ENCODE measurements around the gene DGKQ.
A peak's percentile ranks its signal among the peaks of the same experiment; 100 is the strongest.

DGKQ gene

DNA sequence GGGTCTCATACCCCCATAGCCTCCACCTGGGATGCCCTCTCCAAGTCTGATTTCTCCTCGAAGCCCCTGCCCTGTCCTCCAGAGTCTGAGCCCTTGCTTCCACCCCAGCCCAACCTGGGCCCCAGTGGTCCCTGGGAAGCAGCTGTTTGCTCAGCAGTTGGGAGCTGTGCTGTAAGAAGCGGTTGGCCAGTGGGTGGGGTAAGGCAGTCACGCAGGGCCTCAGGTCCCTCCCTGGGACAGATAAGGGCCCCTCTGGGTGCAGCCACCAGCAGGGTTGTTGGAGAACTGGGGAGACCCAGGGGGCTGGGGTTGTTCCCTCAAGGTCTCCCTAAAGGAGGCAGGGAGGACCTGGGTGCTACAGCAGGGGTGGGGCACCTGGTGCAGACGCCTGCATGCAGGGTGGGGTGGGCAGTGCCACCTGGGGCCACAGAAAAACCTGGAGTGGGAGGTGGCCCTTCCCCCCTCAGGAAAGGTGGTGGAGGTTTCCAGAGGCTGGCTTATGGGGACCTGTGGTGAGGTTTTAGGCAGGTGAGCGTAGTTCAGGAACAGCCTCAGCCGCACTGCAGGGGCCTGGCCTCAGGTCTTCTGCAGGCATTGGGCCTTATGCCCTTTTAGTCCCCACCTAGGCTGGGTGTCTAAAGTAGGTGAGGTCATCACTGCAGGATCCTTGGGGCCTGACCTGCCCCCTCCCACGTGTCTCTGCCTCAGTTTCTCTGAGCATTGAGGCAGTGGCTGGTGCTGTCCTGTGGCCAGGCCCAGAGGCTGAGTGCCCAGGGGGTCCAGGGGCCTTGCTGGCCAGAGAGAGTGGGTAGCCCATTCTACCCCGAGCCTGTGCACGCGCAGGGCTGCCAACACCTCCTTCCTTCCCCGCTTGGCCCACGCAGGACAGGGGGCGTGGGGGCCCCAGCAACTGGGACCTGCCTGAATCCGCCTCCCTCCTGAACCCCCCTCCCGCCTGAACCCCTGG, 22.9 kb upstream of the DGKQ start:
- Histone ChIP-seq H3K79me1 (replicated peaks; ENCODE audit: low read length, poor library complexity, severe bottlenecking) (peaks cover 4% of the 10 kb centered on the region), H3K23ac (ENCODE audit: low read length in 2 of 2) (no peak overlapping the region), H3K27ac (ENCODE audit: low read length, poor library complexity, severe bottlenecking) (no peak overlapping the region), H3K36me3 (ENCODE audit: control insufficient read depth in 1 of 2, insufficient read depth in 2 of 2, low read depth in 1 of 2, low read length in 2 of 2) (peaks cover 2 to 10% of the 10 kb centered on the region in 2 experiments), H3K27me3 (ENCODE audit: control insufficient read depth in 1 of 2, insufficient read depth in 1 of 2, low read length in 2 of 2) (peaks cover 41 to 46% of the 10 kb centered on the region in 2 experiments), H3K18ac (ENCODE audit: low read depth in 1 of 2, low read length in 2 of 2) (no peak overlapping the region), H4K8ac (ENCODE audit: low read length) (no peak overlapping the region), H3K4me1 (ENCODE audit: control insufficient read depth, insufficient read depth, low read depth, low read length) (peaks cover 33% of the 10 kb centered on the region), H2BK15ac (ENCODE audit: low read depth, poor library complexity, severe bottlenecking) (no peak overlapping the region), H3K14ac (ENCODE audit: low read length in 2 of 2) (peak overlapping the region in 1 of 2 experiments; percentile 18), H2AK5ac (ENCODE audit: low read length, severe bottlenecking) (no peak overlapping the region), H3K4me2 (ENCODE audit: low read length, poor library complexity, severe bottlenecking) (no peak overlapping the region), H3K4ac (ENCODE audit: low read depth in 1 of 2, low read length in 2 of 2) (no peak overlapping the region), H2BK5ac (ENCODE audit: low read depth, low read length, poor library complexity, severe bottlenecking) (no peak overlapping the region), H3K9ac (ENCODE audit: low read length) (no peak overlapping the region), H4K91ac (ENCODE audit: low read length) (no peak overlapping the region), H3K4me3 (ENCODE audit: insufficient read depth in 1 of 2, low read depth in 1 of 2, low read length in 2 of 2) (no peak overlapping the region), H2AFZ (ENCODE audit: low read depth, low read length) (no peak overlapping the region), H3K9me3 (ENCODE audit: control insufficient read depth, low read length) (no peaks in the 10 kb centered on the region), H2BK120ac (ENCODE audit: low read depth, low read length) (no peak overlapping the region), H2BK12ac (ENCODE audit: low read length in 2 of 2) (no peak overlapping the region)
- no peak for DNase-seq
- 71% methylated on average over 15 of the region's 15 CpGs for WGBS

DNA sequence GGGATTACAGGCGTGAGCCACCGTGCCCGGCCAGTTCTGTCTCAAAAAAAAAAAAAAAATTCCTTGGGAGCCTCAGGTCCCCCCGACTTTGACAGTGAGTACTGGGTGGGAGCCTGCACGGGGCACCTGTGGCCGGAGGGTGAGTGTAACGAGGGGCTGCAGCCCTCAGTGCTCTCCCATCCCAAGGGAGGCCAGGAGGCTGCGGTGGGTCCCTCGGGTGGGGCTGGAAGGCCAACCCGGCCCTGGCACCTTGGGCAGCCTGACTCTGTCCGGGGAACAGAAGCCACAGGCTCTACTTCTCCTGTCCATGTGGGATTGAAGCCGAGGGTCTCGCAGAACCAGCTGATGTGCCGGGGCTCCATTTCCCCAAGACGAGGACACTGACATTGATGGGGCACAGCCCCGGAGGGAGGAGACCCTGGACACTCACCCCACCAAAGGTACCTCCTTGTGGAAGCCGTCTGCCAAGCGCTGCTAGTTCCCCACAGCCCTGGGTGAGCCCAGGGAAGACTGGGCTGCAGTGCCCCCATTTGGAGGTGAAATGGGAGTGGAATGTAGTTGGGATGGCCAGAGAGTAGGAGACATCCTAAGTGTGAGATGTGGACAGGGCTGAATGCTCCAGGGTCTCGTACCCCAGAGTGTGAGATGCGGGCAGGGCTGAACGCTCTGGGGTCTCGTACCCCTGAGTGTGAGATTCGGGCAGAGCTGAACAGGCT, 22.1 kb upstream of the DGKQ start:
- Histone ChIP-seq H2BK5ac (ENCODE audit: low read depth, low read length, poor library complexity, severe bottlenecking) (no peak overlapping the region), H2BK120ac (ENCODE audit: low read depth, low read length) (no peak overlapping the region), H3K4me1 (ENCODE audit: control insufficient read depth, insufficient read depth, low read depth, low read length) (peaks cover 33% of the 10 kb centered on the region), H3K36me3 (ENCODE audit: control insufficient read depth in 1 of 2, insufficient read depth in 2 of 2, low read depth in 1 of 2, low read length in 2 of 2) (peaks cover 9 to 18% of the 10 kb centered on the region in 2 experiments), H2BK12ac (ENCODE audit: low read length in 2 of 2) (no peak overlapping the region), H3K27me3 (ENCODE audit: control insufficient read depth in 1 of 2, insufficient read depth in 1 of 2, low read length in 2 of 2) (peaks cover 33 to 37% of the 10 kb centered on the region in 2 experiments), H4K8ac (ENCODE audit: low read length) (no peak overlapping the region), H3K23ac (ENCODE audit: low read length in 2 of 2) (no peak overlapping the region), H4K91ac (ENCODE audit: low read length) (no peak overlapping the region), H3K4ac (ENCODE audit: low read depth in 1 of 2, low read length in 2 of 2) (no peak overlapping the region), H3K27ac (ENCODE audit: low read length, poor library complexity, severe bottlenecking) (no peak overlapping the region), H3K9ac (ENCODE audit: low read length) (no peak overlapping the region), H3K9me3 (ENCODE audit: control insufficient read depth, low read length) (no peaks in the 10 kb centered on the region), H2AK5ac (ENCODE audit: low read length, severe bottlenecking) (no peak overlapping the region), H3K4me3 (ENCODE audit: insufficient read depth in 1 of 2, low read depth in 1 of 2, low read length in 2 of 2) (no peak overlapping the region), H2BK15ac (ENCODE audit: low read depth, poor library complexity, severe bottlenecking) (no peak overlapping the region), H2AFZ (ENCODE audit: low read depth, low read length) (no peak overlapping the region), H3K4me2 (ENCODE audit: low read length, poor library complexity, severe bottlenecking) (no peak overlapping the region), H3K18ac (ENCODE audit: low read depth in 1 of 2, low read length in 2 of 2) (no peak overlapping the region), H3K14ac (ENCODE audit: low read length in 2 of 2) (no peak overlapping the region), H3K79me1 (replicated peaks; ENCODE audit: low read length, poor library complexity, severe bottlenecking) (peaks cover 7% of the 10 kb centered on the region)
- 87% methylated on average over 23 of the region's 23 CpGs for WGBS
- no peak for DNase-seq

DNA sequence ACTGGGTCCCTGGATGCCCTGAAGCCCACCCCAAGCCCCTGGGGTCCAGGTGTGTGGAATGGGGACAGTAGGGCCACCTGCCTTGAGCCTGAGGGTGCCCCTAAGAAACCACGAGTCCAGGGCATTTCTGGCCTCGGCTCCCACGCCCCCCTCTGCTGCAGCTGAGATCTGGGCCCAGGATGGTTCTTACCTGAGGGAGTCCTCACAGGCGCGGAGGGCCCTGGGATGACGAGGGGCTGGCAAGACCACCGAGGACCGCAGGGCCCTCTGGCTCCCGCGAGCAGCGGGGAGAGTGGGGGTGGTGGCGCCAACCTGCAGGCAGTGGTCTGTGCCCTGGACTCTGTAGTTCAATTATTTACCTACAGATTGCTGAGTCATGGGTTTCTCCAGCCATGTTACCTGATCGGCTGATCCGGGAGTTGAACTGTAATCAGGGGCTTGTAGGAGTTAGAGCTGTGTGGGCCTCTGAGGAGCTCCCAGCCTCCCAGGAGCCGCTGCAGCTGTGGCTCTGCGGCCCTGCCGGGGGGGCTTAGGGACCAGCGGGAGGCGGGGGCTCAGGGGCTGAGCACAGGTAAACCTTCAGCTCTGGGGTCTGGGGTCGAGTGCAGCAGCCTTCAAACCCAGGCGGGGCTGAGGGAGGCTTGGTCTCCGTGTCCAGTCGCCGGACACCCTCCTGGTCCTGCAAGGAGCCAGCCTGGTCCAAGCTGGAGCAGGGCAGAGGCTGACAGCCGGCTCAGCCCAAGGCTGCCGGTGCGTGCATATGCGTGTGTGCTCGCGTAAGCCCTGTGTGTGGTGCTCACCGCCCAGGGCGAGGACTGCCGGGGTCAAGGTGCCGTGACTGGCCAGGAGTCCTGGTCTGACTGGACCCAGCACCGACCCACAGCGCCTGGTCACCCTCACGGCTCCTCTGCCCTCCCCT, 20.0 kb upstream of the DGKQ start, which contains the start of gene SLC26A1:
TSS of gene SLC26A1 (minus strand) at position 294 of the 919 bp plus-strand sequence. CDS start 1,701 bp downstream, outside the sequence.
- WGBS: 89% methylated on average over 34 of the region's 37 CpGs
- H2AFZ ChIP-seq (ENCODE audit: low read depth, low read length): no peak within 1 kb of the TSS
- H4K91ac ChIP-seq (ENCODE audit: low read length): no peak within 1 kb of the TSS
- no peak within 1 kb of the TSS for H3K4me3 ChIP-seq (ENCODE audit: insufficient read depth in 1 of 2, low read depth in 1 of 2, low read length in 2 of 2)
- H3K4ac ChIP-seq (ENCODE audit: low read depth in 1 of 2, low read length in 2 of 2): no peak within 1 kb of the TSS
- H3K27me3 ChIP-seq (ENCODE audit: control insufficient read depth in 1 of 2, insufficient read depth in 1 of 2, low read length in 2 of 2): peaks cover 22 to 26% of the 10 kb centered on the region in 2 experiments
- H3K18ac ChIP-seq (ENCODE audit: low read depth in 1 of 2, low read length in 2 of 2): no peak within 1 kb of the TSS
- peaks cover 33% of the 10 kb centered on the region for H3K4me1 ChIP-seq (ENCODE audit: control insufficient read depth, insufficient read depth, low read depth, low read length)
- H3K23ac ChIP-seq (ENCODE audit: low read length in 2 of 2): no peak within 1 kb of the TSS
- H2BK12ac ChIP-seq (ENCODE audit: low read length in 2 of 2): peak within 1 kb of the TSS in 1 of 2 experiments; percentile 15
- H3K27ac ChIP-seq (ENCODE audit: low read length, poor library complexity, severe bottlenecking): no peak within 1 kb of the TSS
- H3K36me3 ChIP-seq (ENCODE audit: control insufficient read depth in 1 of 2, insufficient read depth in 2 of 2, low read depth in 1 of 2, low read length in 2 of 2): peaks cover 19 to 39% of the 10 kb centered on the region in 2 experiments
- H3K79me1 ChIP-seq (replicated peaks; ENCODE audit: low read length, poor library complexity, severe bottlenecking): peaks cover 18% of the 10 kb centered on the region
- H2BK5ac ChIP-seq (ENCODE audit: low read depth, low read length, poor library complexity, severe bottlenecking): no peak within 1 kb of the TSS
- H3K14ac ChIP-seq (ENCODE audit: low read length in 2 of 2): peak within 1 kb of the TSS in 1 of 2 experiments; percentile 19
- no peak within 1 kb of the TSS for H2AK5ac ChIP-seq (ENCODE audit: low read length, severe bottlenecking)
- H3K4me2 ChIP-seq (ENCODE audit: low read length, poor library complexity, severe bottlenecking): peak within 1 kb of the TSS; percentile 31
- no peak within 1 kb of the TSS for H2BK120ac ChIP-seq (ENCODE audit: low read depth, low read length)
- no peak within 1 kb of the TSS for H2BK15ac ChIP-seq (ENCODE audit: low read depth, poor library complexity, severe bottlenecking)
- H3K9ac ChIP-seq (ENCODE audit: low read length): no peak within 1 kb of the TSS
- no peak for DNase-seq
- H4K8ac ChIP-seq (ENCODE audit: low read length): no peak within 1 kb of the TSS
- H3K9me3 ChIP-seq (ENCODE audit: control insufficient read depth, low read length): no peaks in the 10 kb centered on the region
